Jurkat, Clone E6-1 (cell line): Measurements from ENCODE around the gene TRIM40.

Experiments
- DNase-seq: peaks from one replicate; pipeline ENCODE4 v3.0.0-alpha.2; 2011; ENCODE audit warnings: low read depth, low spot score
- H3K4me3 ChIP-seq: 2 replicates; pipeline ENCODE4 v1.5.1; 2011; ENCODE audit warnings: mild to moderate bottlenecking, low read length, control low read depth, moderate library complexity

The TRIM40 gene

DNA sequence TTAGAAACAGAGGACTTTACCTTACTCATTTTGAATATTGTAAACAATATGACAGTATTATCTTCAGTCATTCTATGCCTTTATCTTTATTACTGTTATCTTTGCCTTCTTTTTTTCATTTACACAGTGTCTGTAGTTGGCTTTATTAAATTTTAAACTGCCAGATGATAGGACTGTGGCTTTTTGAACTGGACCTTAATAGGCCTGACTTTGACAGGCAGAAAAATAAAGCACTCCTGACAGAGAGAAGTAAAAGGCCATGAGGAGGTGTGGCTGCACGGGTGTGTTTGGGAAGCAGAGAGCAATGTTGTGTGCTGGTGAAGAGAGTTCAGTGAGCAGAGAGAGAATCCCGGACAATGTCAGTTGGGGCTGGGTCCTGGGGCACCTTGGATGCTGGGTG is 7.8 kb downstream of the TRIM40 start:
- H3K4me3 ChIP-seq = no peak overlapping the region
- DNase-seq = no peak

DNA sequence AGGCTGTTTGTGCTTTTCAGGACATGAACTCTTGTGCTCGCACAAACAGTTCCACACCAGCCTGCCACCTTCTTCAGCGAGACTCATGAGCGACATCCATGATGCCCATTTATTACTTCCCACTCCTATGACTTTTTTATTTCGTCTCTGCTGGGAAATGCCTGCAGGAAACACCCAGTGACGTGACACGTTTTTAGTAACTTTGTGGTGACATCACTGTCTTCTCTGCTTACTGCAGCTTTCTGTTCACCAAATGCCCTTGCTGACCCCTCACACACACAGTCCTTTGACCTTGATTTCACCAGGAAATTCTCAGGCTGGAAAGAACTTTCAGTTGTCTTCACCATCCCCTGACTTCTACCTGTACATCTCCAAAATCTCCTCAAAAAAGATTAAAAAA is 8.9 kb downstream of the TRIM40 start:
- no peak for DNase-seq
- no peak overlapping the region for H3K4me3 ChIP-seq

DNA sequence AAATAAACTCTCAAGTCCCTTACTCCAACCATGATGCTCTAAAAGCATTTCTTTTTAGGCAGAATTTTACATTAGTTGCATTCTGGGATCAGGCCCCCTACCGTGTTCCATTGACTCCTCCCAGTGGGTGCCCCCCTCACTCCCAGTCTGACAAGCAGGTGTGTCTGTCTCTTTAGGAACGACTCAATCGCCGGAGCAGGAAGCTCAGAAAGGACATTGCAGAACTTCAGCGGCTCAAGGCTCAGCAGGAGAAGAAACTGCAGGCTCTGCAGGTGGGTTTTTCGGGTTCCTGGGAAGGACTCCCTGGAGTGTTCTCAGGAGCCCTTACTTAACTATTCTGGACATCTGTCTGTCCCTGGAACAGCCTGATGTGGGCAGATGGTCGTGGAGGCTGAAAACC is 9.9 kb downstream of the TRIM40 start:
- no peak overlapping the region for H3K4me3 ChIP-seq
- DNase-seq = no peak

DNA sequence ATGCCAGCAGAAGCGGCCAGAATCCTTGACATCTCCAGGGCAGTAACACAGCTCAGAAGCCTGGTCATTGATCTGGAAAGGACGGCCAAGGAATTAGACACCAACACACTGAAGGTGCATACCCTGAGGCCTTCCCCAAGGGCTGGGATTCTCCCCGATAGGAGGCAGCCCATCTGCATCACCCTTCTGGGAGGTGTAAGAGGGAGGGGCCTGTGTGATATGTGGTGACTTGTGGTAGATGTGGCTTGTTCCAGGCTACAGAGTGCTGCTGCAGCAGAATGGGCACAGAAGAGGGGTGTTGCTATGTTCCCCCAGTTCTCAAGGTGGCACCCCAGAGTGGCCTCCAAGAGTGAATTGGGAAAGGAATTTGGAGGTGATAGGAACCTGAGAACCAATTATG is 11.2 kb downstream of the TRIM40 start:
- peak; percentile 33 for DNase-seq
- H3K4me3 ChIP-seq = no peak overlapping the region

DNA sequence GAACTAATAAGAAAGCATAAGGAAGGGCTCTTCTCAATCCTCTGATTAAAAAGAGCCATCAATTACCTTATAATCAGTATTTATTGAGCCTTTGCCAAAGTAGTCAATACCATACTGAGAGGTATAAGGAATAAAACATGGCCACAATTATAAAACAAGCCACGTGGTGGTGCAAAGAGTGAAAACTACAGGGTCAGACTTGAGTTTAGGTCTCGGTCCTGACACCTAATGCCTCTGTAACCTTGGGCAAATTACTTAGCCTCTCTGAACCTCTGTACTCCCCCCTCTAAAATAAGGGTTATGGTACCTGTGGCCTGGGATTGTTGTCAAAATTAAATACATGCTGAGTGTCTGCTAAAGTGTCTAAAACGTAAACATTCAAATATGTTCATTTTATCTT is 13.3 kb downstream of the TRIM40 start:
- no peak overlapping the region for H3K4me3 ChIP-seq
- no peak for DNase-seq

DNA sequence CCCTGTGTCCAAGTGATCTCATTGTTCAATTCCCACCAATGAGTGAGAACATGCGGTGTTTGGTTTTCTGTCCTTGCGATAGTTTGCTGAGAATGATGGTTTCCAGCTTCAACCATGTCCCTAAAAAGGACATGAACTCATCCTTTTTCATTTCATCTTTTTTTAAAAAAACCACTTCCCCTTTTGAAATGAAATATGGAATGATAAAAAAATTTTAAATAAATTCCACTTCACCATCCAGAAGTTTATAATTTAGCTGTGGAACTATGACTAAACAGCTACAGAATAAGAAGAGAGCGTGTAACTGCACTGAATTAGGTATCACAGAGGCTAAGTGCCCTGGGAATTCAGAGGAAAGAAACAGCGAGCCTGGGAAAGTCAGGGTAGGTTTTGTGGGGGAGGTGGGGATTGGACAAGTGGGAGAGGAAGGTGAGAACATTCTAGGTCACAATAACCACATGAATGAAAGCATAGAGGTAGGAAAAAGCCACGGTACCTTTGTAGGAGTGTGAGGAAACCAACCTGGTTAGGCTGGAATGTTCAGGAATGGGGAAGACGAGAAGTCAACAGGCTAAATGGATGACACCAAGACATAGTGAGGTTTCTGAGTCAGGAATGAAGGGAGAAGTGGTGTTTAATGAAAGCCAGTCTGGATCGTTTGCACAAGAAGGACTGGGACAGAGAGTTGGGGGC is 14.1 kb downstream of the TRIM40 start:
- no peak for DNase-seq
- no peak overlapping the region for H3K4me3 ChIP-seq

DNA sequence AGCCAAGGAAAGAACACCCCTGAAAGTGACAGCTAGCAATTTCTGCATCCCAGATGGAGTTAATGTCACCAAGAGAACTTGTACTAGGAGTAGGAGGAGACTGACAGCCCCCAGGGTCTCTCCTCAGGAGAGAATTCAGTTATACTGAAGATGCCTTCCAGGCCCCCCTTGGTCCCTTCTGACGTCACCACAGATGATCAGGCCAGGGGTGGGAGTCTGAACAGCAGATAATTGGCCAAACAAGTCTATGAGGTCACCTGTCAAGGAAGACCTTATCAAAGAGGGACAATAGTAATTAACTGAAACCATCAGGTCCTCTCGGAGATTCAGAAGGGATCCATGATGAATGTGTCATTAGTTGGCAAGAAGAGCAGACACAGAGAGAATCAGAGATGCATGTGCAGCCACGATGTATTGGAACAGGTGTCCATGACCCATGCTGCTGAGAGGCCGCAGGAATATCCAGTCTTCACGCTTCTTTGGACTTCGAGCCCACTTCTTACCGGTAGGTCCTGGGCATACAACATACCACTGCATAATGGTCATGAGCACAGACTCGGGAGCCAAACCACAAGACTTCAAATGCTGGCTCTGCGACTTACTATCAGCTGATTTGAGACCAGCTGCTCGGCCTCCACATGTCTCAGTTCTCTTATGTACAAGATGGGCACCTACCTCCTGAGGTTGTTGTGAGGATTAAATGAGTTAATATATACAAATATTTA is 14.9 kb downstream of the TRIM40 start:
- no peak for DNase-seq
- H3K4me3 ChIP-seq = no peak overlapping the region

DNA sequence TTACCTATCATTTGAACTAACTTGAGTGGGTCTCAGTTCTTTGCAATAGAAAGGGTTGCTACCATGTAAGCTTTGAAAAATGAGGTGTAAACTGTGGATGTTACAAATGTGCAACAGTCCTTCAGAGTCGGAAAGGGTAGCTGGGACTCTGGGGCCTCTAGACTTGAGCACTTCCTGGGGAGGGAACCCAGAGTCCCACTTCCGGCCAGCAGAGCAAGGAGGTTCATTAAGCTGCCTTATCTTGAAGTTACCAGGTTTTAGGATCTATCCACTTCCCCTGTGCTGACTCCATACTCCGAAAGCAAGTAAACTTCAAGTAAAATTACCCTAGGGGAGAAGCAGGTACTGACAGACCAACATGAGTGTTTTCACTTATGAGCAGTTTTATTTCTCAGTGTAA is 15.6 kb downstream of the TRIM40 start:
- H3K4me3 ChIP-seq = no peak overlapping the region
- peak; percentile 42 for DNase-seq

DNA sequence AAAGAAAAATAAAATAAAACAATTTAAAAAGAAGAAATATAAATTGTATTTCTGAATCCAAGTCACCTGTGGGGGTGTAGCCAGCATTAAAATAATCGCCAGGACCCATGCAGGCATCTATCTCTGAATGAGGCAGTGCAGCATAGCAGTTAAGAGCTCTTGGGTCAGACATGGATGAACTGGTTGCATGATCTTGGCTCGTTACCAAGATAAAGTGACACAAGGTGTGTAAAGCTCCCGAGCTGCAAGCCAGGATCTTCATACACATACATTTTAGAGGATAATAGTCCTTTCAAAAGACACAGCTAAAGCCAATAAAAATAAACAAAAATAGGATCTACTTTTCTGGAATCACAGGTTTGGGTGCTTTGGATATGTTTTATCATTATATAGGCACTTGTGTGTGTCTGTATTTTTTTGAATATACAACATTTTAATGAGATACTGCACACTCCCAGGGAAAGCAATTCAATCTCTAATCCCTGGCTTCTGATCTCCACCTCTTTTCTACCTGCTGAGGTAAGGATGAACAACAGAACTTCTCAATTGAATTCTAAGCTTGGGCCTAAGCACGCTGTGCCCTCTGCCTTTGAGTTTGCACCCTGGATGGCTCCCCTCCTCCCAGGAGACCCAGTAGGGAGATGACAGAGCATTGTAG is 16.2 kb downstream of the TRIM40 start:
- no peak for DNase-seq
- no peak overlapping the region for H3K4me3 ChIP-seq

DNA sequence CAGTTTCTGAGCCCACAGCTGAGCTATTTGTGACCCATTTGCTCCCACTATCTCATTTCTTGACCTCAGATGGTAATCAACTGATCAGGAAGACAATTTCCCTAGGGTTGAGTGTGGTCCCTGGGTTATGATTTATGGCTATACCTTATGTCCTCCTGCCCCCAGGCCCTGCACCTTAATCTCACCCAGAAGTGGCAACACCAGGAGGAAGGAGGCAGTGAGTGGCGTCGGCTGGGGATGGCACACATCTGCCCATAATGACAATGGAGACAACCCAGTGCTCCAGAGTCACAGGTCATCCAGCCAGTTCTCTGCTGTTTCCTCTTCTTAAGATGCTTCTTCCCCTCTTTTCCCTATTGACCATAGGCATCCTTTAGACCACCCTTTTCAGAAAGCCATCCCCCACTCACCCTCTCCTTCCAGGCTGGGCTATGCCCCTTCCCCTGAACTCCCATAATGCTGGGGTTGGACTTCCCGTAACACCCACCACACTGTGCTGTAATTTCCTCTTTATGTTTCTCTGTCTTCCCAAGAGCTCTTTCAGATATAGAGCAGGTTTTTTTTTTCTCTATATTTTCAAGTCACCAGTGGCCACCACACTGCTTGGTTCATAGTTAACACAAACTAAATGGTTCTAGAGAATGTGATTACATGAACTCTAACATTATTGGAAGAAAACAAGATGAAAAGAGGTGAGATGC is 17.1 kb downstream of the TRIM40 start:
- H3K4me3 ChIP-seq = no peak overlapping the region
- DNase-seq = no peak

DNA sequence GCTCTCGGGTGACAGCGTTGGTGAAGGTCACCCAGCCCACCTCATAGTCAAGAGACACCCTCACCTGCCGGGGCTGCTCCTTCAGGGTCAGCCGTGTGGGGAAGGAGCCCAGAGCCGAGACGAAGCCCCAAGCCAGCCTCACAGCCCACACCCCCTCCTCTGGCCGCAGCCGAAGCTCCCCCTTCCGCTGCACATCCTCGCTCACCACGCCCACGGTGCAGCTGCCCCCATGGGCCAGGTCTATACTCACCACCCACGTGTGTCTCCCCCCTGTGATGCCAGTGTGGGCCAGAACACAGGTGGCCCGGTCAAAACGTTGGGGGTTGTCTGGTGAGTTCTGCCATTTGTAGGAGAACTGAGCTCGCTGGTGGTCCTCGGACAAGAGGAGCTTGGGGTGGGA is 18.1 kb downstream of the TRIM40 start:
- no peak for DNase-seq
- no peak overlapping the region for H3K4me3 ChIP-seq

DNA sequence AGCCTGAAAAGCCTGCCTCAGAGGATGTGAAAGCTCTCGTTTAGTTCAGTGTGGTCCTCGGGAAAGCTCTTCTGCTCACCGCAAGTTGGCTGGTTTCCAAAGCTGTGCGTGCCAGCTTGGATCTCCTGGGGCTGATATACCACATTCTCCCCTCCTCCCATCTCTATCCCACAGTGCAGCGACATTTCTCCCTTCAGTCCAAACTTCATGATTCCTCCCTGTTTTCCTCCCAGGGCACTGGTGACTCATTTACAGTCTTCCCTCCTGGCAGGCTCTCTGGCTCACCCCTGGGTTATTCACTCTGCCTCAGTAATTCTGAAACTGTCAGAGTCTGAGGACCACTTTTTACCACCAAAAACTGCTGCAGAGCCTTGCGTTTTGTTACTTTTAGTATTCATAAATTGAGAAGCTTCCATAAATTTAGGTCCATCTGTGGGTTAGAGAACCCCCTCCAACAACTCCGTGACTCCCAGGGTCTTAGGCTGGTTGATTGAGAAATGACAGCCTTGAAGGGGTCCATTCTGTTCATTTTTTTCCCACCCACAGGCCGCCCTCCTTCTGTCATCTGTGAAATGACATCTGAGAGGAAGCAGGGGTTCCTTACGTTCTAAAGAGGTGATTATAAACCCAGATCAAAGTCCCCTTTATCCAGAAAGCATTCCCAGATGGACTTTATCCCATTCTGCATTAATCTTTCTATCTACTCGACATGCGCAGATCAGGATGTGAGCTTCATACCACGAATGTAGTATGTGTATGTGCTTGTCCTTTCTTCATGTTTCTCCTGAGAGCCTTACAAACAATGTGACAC is 19.0 kb downstream of the TRIM40 start:
- no peak overlapping the region for H3K4me3 ChIP-seq
- no peak for DNase-seq

DNA sequence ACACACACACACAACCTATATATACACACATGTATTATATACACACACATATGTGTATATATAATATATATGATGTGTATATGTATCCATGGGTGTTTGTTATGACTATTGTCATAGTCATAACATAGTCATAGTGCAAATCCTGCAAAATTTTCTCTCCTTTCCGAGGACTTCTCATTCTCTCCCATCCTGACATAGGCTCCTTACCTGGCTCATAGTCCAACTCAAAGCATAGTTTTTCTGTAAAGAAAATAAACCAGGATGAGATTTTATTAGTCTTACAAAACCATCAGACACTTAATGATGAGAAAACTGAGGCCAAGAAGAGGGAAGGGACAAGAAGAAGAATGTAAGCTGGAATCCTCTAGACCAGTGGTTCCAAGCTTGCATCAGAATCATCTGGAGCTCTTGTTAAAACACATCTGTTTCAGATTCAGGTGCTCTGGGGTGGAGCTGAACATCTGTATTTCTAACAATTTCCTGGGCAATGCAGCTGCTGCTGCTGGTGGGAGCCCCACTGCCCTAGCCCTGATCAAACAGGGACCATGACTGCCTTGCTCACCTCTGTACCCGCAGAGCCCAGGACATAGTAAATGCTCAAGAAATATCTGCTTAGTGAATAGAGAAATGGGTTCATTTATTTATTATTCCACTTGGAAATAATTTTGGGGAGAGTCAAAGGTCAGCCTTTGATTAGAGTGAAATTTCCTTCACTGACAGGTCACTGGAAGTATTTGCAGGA is 19.8 kb downstream of the TRIM40 start:
- no peak for DNase-seq
- H3K4me3 ChIP-seq = no peak overlapping the region

DNA sequence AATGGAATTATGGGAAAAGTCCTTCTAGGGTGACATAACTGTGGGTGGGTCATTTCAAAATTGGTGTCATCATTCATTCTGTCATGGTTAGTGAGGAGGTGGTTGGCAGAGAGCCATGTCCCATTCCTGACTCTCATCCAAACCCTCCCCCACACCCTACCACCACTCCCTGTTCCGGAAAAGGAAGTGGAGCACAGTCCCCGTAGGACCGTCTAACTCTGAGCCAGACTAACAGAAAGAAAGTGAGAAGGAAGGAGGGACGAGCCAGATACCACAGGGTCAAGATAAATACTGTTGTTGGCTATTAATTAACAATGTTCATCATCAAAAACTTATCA is 20.3 kb downstream of the TRIM40 start:
- no peak overlapping the region for H3K4me3 ChIP-seq
- DNase-seq = no peak

DNA sequence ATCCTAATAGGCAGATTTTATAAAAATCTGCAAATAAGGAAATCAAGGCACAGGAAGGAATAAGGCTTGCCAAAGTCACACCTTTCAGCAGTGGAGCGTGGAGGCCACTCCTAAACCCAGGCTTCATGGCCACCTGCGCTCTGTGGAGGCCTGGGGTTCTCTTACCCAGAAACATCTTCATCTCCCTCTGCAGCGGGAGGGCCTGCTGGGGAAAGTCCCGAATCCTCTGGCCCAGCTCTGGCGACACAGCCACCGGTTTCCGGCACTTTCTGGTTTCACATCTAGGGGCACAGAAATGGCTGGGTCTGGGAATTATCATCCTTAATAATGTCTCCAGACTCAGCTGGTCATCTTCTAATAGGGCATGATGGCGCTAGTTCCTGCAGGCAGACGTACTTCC is 20.8 kb downstream of the TRIM40 start:
- no peak overlapping the region for H3K4me3 ChIP-seq
- no peak for DNase-seq

DNA sequence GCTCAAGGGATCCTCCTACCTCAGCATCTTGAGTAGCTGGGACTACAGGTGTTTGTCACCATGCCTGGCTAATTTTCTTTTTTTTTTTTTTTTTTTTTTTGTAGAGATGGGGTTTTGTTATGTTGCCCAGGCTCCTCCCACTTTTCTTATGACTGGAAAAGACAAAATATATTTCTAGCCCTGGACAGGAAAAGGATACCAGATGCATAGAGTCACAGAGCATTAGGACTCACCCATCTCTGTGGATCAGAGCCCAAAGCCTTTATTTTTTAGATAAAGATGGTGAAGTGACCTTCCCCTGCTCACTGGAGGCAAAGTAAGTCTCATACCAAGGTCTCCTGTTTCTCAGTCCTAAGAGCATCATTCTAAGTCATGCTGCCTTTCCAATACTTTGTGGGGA is 21.6 kb downstream of the TRIM40 start:
- no peak overlapping the region for H3K4me3 ChIP-seq
- DNase-seq = no peak

DNA sequence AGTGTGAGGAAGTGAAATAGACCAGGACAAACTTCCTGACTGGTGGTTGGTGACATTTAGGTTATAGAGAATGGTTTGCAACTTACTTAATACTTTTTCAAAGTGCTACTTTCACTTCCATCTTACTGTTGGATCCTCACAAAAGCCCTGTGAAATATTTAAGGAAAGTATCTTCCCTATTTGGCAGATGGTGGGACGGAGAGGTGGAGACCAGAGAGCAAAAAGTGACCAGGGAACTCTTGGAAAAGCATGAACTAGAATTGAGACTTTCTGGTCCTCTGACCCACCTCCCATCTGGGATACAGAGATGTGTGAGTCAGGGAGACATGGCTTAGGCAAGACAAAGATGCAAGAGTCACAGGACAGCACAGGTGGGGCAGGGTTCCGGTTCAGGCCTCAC is 22.1 kb downstream of the TRIM40 start:
- no peak for DNase-seq
- no peak overlapping the region for H3K4me3 ChIP-seq

DNA sequence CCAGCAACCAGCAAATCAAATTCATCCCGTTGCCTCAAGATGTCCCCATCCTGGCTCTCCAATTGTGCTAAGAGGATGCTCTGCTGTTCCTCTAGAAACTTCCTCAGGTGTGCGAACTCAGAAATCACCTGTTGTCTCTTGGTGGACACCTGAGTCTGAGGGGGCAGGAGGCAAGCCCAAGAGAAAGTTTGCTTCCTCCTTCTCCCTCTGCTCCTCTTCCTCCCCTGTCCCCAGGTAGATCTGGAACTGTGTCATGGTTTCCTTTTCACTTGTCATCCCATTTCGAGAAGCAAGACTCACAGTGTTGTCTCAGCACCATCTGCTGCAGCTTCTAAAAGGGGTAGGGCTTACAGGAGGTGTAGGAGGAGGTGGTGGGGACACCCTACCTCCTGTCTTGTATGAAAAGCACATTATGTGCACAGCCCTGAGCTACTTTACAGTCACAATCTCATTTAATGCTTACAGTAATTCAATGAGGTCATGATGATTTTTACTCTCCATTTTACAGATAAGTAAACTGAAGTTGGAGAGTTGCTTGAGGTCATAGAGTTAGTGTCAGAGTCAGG is 22.6 kb downstream of the TRIM40 start:
- no peak overlapping the region for H3K4me3 ChIP-seq
- no peak for DNase-seq
